HepG2 (cell line): Measurements from ENCODE around the gene ARF6. TPM values are rescaled to one million over a fixed set of nuclear protein-coding genes. Genes with fewer than 3 reads are reported as not detected.

ENCODE experiments used
- ARNTL ChIP-seq: sonication (generic); formaldehyde crosslinking; IDR thresholded peaks from 2 replicates; pipeline ENCODE4 v1.4.0; 2020; ENCODE audit warnings: mild to moderate bottlenecking, missing genetic modification reagents
- CCAR2 ChIP-seq: fragments of 200-400 bp; formaldehyde crosslinking; optimal IDR thresholded peaks from 2 replicates; pipeline ENCODE3; 2018; ENCODE audit warnings: low read depth, mild to moderate bottlenecking, low read length, moderate library complexity
- ELF4 ChIP-seq: sonication (generic); formaldehyde crosslinking; IDR thresholded peaks from 2 replicates; pipeline ENCODE4 v1.5.0; 2020; ENCODE audit warnings: missing genetic modification reagents, mild to moderate bottlenecking, moderate library complexity, borderline replicate concordance
- GTF2F1 ChIP-seq: fragments of 150-350 bp; IDR thresholded peaks from 2 replicates; pipeline ENCODE4 v1.6.1; 2014; ENCODE audit warnings: low read length
- HMGA1 ChIP-seq: sonication (generic); formaldehyde crosslinking; conservative IDR thresholded peaks from 2 replicates; pipeline ENCODE4 v1.4.0; 2020; ENCODE audit warnings: missing genetic modification reagents
- ISL2 ChIP-seq: sonication (generic); formaldehyde crosslinking; IDR thresholded peaks from 2 replicates; pipeline ENCODE4 v1.5.0; 2020; ENCODE audit warnings: missing genetic modification reagents
- NFYB ChIP-seq: sonication (generic); formaldehyde crosslinking; IDR thresholded peaks from 2 replicates; pipeline ENCODE4 v1.4.0; 2020; ENCODE audit warnings: missing genetic modification reagents
- SAP130 ChIP-seq: IDR thresholded peaks from 2 replicates; pipeline ENCODE4 v1.6.1; 2016; ENCODE audit warnings: low read depth
- SNRNP70 ChIP-seq: fragments of 200-400 bp; formaldehyde crosslinking; IDR thresholded peaks from 2 replicates; pipeline ENCODE4 v1.6.1; 2017; ENCODE audit warnings: mild to moderate bottlenecking, low read depth, low read length, moderate library complexity
- TP53 ChIP-seq: sonication (generic); formaldehyde crosslinking; conservative IDR thresholded peaks from 2 replicates; pipeline ENCODE4 v1.4.0; 2020; ENCODE audit warnings: missing genetic modification reagents
- ZFP36L1 ChIP-seq: sonication (generic); formaldehyde crosslinking; IDR thresholded peaks from 2 replicates; pipeline ENCODE4 v1.8.0; 2022; ENCODE audit warnings: mild to moderate bottlenecking, missing genetic modification reagents, moderate library complexity
- ZNF138 ChIP-seq: sonication (generic); formaldehyde crosslinking; IDR thresholded peaks from 2 replicates; pipeline ENCODE4 v1.5.0; 2020; ENCODE audit warnings: mild to moderate bottlenecking, low read depth, missing genetic modification reagents
- ZNF329 ChIP-seq: sonication (generic); formaldehyde crosslinking; IDR thresholded peaks from 2 replicates; pipeline ENCODE4 v1.9.0; 2021; ENCODE audit warnings: low read depth, mild to moderate bottlenecking, missing genetic modification reagents
- ZNF33B ChIP-seq: sonication (generic); formaldehyde crosslinking; IDR thresholded peaks from 2 replicates; pipeline ENCODE4 v1.5.1; 2020; ENCODE audit warnings: mild to moderate bottlenecking, missing genetic modification reagents
- ZNF83 ChIP-seq: sonication (generic); formaldehyde crosslinking; IDR thresholded peaks from 2 replicates; pipeline ENCODE4 v1.4.0; 2020; ENCODE audit warnings: missing genetic modification reagents, mild to moderate bottlenecking, borderline replicate concordance
- polyA plus RNA-seq, 8 experiments: library from polyadenylated mRNA; depleted of rRNA in 3 of 8; stranded (reverse) in 7 of 8; unstranded in 1 of 8; fragments of >200 nt; fragmentation: Illumina TruSeq in 4 of 8; extraction: Trizol in 4 of 8; gene quantifications; 2 replicates each; pipeline versions ENCODE4 v1.2.1 to v1.2.3, GENCODE V29; 2011 to 2016; ENCODE audit warnings: low read depth in 4 of 8, missing spikeins in 1 of 8, mixed read lengths in 1 of 8; ENCODE audit not compliant: insufficient read depth in 1 of 8
- total RNA-seq, 5 experiments: library from RNA; depleted of rRNA; stranded (reverse); fragments of >200 nt; fragmentation: Illumina TruSeq; extraction: Trizol; gene quantifications; 2 replicates each; pipeline ENCODE4 v1.2.3, GENCODE V29; 2016; ENCODE audit warnings: low read depth in 1 of 5
- TF ChIP-seq, protein P1 (sequence below): sonication (generic); formaldehyde crosslinking; IDR thresholded peaks from one replicate; pipeline ENCODE4 v1.5.1; 2020; ENCODE audit warnings: mild to moderate bottlenecking, missing genetic modification reagents; ENCODE audit errors: not compliant biosample characterization
- TF ChIP-seq, protein P2 (sequence below): IDR thresholded peaks from 2 replicates; pipeline ENCODE4 v1.6.1; 2016; ENCODE audit warnings: missing compliant biosample characterization, missing genetic modification reagents, borderline replicate concordance
- TF ChIP-seq, protein P3 (sequence below): sonication (generic); formaldehyde crosslinking; IDR thresholded peaks from 2 replicates; pipeline ENCODE4 v1.8.1; 2023; ENCODE audit warnings: mild to moderate bottlenecking, missing genetic modification reagents, borderline replicate concordance
- TF ChIP-seq, protein P4 (sequence below): sonication (generic); formaldehyde crosslinking; IDR thresholded peaks from 2 replicates; pipeline ENCODE4 v1.8.1; 2023; ENCODE audit warnings: missing genetic modification reagents, inconsistent platforms, borderline replicate concordance

The ARF6 gene
- total and polyA plus RNA-seq, 2 of the 13 experiments (the other 11 are each of a cell fraction or from before 2014, with no cell fraction given): 12.7 to 31.9 TPM

DNA sequence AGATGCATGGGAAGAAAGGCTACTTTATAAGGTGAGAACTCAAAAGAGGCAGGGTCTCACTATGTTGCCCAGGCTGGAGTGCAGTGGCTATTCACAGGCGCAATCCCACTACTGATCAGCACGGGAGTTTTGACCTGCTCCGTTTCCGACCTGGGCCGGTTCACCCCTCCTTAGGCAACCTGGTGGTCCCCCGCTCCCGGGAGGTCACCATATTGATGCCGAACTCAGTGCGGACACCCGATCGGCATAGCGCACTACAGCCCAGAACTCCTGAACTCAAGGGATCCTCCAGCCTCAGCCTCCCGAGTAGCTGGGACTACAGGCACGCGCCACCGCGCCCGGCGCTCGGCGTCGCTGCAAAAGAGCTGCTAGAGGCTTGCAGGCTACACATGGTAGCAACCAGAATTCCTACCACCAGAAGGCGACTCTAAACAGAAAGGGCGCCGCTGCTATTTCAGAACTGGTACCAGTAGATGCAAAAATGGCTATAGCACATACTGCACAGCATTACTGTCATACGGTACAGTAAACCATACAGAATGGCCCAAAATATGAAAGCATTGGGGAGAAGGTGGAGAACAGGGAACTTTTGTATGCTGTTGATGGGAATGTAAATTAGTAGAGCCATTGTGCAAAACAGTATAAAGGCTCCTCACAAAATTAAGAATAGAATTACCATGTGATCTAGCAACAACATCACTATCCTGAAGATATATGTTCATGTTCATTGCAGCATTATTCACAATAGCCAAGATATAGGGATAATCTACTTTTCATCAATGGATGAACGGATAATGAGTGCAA lies 39.1 kb upstream of the ARF6 start (continued):
- TF ChIP-seq, protein P1, sequence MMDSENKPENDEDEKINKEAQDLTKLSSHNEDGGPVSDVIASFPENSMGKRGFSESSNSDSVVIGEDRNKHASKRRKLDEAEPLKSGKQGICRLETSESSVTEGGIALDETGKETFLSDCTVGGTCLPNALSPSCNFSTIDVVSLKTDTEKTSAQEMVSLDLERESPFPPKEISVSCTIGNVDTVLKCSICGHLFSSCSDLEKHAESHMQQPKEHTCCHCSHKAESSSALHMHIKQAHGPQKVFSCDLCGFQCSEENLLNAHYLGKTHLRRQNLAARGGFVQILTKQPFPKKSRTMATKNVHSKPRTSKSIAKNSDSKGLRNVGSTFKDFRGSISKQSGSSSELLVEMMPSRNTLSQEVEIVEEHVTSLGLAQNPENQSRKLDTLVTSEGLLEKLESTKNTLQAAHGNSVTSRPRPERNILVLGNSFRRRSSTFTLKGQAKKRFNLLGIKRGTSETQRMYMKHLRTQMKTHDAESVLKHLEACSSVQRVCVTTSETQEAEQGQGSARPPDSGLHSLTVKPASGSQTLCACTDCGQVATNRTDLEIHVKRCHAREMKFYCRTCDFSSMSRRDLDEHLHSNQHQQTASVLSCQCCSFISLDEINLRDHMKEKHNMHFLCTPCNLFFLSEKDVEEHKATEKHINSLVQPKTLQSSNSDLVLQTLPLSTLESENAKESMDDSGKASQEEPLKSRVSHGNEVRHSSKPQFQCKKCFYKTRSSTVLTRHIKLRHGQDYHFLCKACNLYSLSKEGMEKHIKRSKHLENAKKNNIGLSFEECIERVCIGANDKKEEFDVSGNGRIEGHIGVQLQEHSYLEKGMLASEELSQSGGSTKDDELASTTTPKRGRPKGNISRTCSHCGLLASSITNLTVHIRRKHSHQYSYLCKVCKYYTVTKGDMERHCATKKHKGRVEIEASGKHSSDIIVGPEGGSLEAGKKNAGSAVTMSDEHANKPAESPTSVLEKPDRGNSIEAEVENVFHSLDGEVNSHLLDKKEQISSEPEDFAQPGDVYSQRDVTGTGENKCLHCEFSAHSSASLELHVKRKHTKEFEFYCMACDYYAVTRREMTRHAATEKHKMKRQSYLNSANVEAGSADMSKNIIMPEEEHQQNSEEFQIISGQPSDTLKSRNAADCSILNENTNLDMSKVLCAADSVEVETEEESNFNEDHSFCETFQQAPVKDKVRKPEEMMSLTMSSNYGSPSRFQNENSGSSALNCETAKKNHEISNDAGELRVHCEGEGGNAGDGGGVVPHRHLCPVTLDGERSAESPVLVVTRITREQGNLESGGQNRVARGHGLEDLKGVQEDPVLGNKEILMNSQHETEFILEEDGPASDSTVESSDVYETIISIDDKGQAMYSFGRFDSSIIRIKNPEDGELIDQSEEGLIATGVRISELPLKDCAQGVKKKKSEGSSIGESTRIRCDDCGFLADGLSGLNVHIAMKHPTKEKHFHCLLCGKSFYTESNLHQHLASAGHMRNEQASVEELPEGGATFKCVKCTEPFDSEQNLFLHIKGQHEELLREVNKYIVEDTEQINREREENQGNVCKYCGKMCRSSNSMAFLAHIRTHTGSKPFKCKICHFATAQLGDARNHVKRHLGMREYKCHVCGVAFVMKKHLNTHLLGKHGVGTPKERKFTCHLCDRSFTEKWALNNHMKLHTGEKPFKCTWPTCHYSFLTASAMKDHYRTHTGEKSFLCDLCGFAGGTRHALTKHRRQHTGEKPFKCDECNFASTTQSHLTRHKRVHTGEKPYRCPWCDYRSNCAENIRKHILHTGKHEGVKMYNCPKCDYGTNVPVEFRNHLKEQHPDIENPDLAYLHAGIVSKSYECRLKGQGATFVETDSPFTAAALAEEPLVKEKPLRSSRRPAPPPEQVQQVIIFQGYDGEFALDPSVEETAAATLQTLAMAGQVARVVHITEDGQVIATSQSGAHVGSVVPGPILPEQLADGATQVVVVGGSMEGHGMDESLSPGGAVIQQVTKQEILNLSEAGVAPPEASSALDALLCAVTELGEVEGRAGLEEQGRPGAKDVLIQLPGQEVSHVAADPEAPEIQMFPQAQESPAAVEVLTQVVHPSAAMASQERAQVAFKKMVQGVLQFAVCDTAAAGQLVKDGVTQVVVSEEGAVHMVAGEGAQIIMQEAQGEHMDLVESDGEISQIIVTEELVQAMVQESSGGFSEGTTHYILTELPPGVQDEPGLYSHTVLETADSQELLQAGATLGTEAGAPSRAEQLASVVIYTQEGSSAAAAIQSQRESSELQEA: no peak
- TF ChIP-seq ZNF83 (no peak), ZNF33B (CRISPR knock-in tag) (no peak), SNRNP70 (no peak), ZFP36L1 (no peak), TP53 (CRISPR knock-in tag) (0 out of 2 replicates have a peak, but pooled peaks have one; percentile 62), GTF2F1 (no peak), CCAR2 (no peak), HMGA1 (CRISPR knock-in tag) (no peak), ARNTL (CRISPR knock-in tag) (no peak), ZNF138 (no peak), ISL2 (CRISPR knock-in tag) (peak; percentile 68), SAP130 (CRISPR knock-in tag) (peak; percentile 79), ELF4 (CRISPR knock-in tag) (no peak), NFYB (CRISPR knock-in tag) (no peak), ZNF329 (CRISPR knock-in tag) (no peak)
- TF ChIP-seq, protein P2, sequence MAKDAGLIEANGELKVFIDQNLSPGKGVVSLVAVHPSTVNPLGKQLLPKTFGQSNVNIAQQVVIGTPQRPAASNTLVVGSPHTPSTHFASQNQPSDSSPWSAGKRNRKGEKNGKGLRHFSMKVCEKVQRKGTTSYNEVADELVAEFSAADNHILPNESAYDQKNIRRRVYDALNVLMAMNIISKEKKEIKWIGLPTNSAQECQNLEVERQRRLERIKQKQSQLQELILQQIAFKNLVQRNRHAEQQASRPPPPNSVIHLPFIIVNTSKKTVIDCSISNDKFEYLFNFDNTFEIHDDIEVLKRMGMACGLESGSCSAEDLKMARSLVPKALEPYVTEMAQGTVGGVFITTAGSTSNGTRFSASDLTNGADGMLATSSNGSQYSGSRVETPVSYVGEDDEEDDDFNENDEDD (CRISPR knock-in tag): peak; percentile 48; the same call in 1 of the 2 replicates
- TF ChIP-seq, protein P3, sequence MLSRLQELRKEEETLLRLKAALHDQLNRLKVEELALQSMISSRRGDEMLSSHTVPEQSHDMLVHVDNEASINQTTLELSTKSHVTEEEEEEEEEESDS (CRISPR knock-in tag): no peak
- TF ChIP-seq, protein P4, sequence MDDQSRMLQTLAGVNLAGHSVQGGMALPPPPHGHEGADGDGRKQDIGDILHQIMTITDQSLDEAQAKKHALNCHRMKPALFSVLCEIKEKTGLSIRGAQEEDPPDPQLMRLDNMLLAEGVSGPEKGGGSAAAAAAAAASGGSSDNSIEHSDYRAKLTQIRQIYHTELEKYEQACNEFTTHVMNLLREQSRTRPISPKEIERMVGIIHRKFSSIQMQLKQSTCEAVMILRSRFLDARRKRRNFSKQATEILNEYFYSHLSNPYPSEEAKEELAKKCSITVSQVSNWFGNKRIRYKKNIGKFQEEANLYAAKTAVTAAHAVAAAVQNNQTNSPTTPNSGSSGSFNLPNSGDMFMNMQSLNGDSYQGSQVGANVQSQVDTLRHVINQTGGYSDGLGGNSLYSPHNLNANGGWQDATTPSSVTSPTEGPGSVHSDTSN (CRISPR knock-in tag): no peak
